Measurements from ENCODE around the gene LCN1. TPM values are rescaled to one million over a fixed set of nuclear protein-coding genes. Genes with fewer than 3 reads are reported as not detected.
"Not testable (repeated sequence)": the region's sequence is repeated elsewhere in the genome, so short reads cannot be mapped to it uniquely, and the experiment has no call there.

Gene LCN1
- total RNA-seq, 2 donors from 2014 or later, result not detected

DNA sequence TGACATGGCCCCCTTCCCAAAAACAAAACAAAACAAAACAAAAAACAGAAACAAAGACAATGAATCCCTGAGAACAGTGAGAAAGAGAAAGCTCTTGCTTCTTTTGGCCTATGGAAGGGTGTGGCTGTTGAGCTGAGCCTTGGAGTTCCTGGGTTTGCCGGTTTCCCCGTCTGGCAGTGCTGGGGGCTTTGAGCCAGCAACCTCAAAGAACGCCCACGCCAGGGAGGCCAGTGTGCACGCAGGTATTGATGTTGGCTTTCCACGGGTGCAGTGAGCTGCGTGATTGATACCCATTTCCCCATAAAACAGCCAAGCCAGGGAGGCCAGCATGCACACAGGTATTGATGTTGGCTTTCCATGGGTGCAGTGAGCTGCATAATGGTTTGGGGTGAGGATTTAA is 8.3 kb upstream of the LCN1 start:
- Histone ChIP-seq H3K4me3 (no peak overlapping the region), H3K36me3 (no peaks in the 10 kb centered on the region)

DNA sequence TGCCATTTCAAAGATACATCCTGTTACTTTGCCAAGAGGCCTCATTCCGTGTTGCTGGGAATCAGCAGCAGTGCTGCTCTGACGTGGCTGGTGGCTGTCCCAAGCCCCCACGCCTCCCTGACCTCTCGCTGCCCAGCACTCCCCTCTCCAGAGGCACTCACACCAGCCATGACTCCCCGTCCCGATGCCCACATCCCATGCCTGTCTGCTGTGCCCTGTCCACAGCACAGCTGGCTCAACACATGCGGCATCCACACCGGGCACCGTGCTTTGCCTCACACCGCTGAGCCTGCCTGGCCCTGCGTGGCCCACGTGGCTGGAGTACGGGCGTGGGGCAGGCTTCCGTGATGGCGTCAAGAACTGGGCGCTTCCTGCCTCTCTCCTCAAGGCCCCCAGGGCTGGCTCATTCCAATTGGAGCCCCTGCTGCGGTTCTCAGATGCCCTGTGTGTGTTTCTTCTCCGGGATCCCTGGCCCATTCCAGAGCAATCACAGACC is 7.8 kb upstream of the LCN1 start:
- TF ChIP-seq, protein P1, sequence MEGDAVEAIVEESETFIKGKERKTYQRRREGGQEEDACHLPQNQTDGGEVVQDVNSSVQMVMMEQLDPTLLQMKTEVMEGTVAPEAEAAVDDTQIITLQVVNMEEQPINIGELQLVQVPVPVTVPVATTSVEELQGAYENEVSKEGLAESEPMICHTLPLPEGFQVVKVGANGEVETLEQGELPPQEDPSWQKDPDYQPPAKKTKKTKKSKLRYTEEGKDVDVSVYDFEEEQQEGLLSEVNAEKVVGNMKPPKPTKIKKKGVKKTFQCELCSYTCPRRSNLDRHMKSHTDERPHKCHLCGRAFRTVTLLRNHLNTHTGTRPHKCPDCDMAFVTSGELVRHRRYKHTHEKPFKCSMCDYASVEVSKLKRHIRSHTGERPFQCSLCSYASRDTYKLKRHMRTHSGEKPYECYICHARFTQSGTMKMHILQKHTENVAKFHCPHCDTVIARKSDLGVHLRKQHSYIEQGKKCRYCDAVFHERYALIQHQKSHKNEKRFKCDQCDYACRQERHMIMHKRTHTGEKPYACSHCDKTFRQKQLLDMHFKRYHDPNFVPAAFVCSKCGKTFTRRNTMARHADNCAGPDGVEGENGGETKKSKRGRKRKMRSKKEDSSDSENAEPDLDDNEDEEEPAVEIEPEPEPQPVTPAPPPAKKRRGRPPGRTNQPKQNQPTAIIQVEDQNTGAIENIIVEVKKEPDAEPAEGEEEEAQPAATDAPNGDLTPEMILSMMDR (IDR thresholded peaks at IDR 0.05), result no peak
- DNase-seq (ENCODE audit: low spot score), result no peak
- no peak overlapping the region for H3K27ac ChIP-seq

More for the DNA sequence above, 8.3 kb upstream of the LCN1 start:
- H3K4me1 ChIP-seq, result no peaks in the 10 kb centered on the region
- DNase-seq (ENCODE audit: low spot score), result no peak
- H3K27me3 ChIP-seq, result no peaks in the 10 kb centered on the region
- peaks cover 0 to 10% of the 10 kb centered on the region in 2 donors for H3K9me3 ChIP-seq
- H3K27ac ChIP-seq, result no peak overlapping the region
- TF ChIP-seq, protein P1 (IDR thresholded peaks at IDR 0.05), result no peak

DNA sequence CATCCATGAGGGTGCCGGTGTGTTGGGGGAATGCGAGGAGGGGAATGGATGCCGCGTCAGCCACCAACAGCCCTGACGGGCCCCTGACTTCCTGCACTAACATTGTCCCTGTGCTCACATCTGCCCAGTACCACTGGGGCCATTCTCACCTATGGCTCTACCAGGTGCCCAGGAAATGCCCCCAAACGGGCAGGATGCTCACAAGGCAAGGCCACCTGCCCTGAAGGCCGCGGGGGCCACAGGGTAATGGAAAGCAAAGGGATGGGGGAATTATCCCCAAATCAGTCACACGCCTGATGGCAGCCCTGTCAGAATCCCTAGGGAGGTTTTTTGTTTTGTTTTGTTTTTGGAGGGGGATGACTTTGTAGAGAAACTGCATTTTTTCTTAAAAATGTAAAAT is 7.3 kb upstream of the LCN1 start:
- H3K4me1 ChIP-seq; H3K9me3 ChIP-seq; H3K36me3 ChIP-seq; H3K27ac ChIP-seq; H3K4me3 ChIP-seq; DNase-seq (ENCODE audit: low spot score); H3K27me3 ChIP-seq: not testable (repeated sequence)

More for the DNA sequence above, 7.8 kb upstream of the LCN1 start:
- Histone ChIP-seq H3K27me3 (no peaks in the 10 kb centered on the region), H3K9me3 (peaks cover 0 to 10% of the 10 kb centered on the region in 2 donors), H3K4me1 (no peaks in the 10 kb centered on the region), H3K4me3 (no peak overlapping the region), H3K36me3 (no peaks in the 10 kb centered on the region)

DNA sequence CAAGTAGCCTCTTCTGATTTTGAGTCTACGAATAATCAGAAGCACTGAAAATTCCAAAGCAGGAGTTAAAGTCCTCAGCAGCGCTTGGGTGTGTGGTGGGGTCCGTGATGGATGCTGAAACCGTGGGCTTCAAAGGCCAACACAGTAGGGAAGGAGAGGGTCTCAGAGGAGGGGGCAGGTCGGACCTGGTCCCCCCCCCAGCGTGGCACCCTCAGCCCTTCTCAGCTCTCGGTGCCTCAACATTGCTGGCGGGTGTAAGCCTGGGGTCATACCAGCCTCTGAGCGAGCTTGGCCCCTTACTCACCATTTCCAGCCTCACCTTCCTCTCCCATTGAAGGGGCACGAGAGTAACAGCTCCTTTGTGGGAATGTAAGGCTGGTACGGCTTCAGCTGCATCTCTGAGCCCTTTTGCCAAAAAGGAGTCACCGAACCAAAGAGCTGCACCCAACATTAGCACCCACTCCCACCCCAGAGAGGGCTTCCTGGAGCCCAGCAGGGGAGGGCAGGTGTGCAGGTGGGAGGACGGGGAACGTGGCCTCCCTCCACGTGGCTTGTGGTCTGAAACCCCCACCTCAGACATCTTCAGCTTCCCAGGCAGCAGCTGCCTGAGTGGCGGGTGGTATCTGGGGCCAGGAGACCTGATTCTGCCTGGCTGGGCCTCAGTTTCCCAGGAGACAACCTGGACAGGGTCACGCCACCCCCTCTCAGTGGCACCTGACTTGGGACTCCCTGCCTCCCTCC is 6.7 kb upstream of the LCN1 start:
- H3K4me1 ChIP-seq, result no peaks in the 10 kb centered on the region
- peaks cover 0 to 2% of the 10 kb centered on the region in 2 donors for H3K9me3 ChIP-seq
- no peaks in the 10 kb centered on the region for H3K27me3 ChIP-seq
- no peak for DNase-seq (ENCODE audit: low spot score)
- H3K36me3 ChIP-seq, result no peaks in the 10 kb centered on the region
- TF ChIP-seq, protein P1 (IDR thresholded peaks at IDR 0.05), result no peak
- no peak overlapping the region for H3K4me3 ChIP-seq
- H3K27ac ChIP-seq, result no peak overlapping the region

DNA sequence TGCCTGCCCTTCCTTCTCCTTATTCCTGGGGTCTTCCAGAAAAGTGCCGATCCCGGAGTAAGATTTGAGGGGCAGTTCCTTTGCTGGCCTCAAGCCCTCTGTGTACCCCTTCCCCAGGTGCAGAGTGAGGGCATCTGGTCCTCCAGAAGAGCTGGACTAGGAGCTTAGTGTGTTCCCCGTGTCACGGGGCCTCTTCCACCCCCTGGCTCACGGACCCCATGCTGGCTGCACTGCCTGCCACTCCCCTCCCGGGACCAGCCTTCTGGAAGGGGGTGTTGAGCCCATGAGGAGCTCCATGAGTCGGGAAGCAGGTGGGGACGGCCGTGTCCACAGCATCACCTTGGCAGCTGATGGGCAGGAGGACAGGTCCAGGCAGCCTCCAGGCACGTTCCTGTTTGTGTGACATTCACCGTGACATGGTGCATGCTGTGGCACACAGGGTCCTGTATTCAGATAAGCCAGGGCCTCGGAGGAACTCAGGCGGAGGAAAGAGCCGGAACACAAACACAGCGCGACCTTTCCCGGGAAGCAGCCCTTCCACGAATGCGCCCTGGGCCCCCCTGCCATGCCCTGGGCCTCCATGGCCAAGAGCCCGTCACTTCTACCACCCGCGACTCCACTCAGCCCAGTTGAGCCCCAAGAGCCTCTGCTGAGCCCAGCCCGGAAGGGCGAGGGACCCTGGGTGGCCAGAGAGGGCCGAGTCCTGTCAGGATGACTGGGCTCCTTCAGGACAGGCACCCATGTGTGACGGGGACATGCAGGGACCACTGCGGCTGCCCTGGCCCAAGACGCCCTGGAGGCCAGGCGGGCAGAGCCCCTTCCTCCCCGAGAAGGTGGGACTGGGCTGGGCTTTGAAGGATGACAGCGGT is 5.9 kb upstream of the LCN1 start:
- TF ChIP-seq, protein P1 (IDR thresholded peaks at IDR 0.05), result no peak

More for the DNA sequence above, 5.9 kb upstream of the LCN1 start:
- Histone ChIP-seq H3K27me3 (no peaks in the 10 kb centered on the region), H3K27ac (no peak overlapping the region), H3K4me1 (no peaks in the 10 kb centered on the region), H3K9me3 (no peaks in the 10 kb centered on the region), H3K4me3 (no peak overlapping the region), H3K36me3 (no peaks in the 10 kb centered on the region)
- DNase-seq (ENCODE audit: low spot score), result no peak
